22Rv1 (cell line): ENCODE results near the gene MDM1.

Experiments
- ZFX ChIP-seq: fragments of 450-650 bp; IDR thresholded peaks from 2 replicates; pipeline ENCODE4 v1.6.1; 2017; ENCODE audit warnings: antibody characterized with exemption, borderline replicate concordance
- TF ChIP-seq, protein P1 (sequence below): fragments of 450-650 bp; IDR thresholded peaks from 2 replicates; pipeline ENCODE4 v1.5.1; 2017; ENCODE audit warnings: mild to moderate bottlenecking

DNA sequence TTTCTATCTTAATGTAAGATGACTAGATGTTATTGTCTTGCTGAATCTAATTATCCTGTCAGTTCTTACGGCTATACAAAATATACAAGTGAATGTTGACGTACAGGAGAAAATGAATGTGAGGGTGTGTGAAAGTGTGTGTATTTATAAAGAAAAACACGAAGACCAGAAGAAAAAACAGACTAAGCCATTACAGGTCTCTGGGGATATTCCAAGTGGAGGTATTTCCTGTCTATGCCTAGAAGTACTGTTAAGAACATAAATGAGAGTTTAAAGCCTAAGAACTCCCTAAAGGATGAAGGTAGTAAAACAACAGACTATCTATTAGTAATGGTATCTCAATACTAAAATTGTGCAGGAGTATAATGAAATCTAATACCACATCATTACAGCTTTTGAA lies 7.6 kb downstream of the MDM1 start:
- TF ChIP-seq, protein P1, sequence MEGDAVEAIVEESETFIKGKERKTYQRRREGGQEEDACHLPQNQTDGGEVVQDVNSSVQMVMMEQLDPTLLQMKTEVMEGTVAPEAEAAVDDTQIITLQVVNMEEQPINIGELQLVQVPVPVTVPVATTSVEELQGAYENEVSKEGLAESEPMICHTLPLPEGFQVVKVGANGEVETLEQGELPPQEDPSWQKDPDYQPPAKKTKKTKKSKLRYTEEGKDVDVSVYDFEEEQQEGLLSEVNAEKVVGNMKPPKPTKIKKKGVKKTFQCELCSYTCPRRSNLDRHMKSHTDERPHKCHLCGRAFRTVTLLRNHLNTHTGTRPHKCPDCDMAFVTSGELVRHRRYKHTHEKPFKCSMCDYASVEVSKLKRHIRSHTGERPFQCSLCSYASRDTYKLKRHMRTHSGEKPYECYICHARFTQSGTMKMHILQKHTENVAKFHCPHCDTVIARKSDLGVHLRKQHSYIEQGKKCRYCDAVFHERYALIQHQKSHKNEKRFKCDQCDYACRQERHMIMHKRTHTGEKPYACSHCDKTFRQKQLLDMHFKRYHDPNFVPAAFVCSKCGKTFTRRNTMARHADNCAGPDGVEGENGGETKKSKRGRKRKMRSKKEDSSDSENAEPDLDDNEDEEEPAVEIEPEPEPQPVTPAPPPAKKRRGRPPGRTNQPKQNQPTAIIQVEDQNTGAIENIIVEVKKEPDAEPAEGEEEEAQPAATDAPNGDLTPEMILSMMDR = no peak
- no peak for TF ChIP-seq ZFX
